B cell (primary cell): ENCODE results near the gene MISP3.

Experiments
- EZH2 ChIP-seq: IDR thresholded peaks from 2 replicates; pipeline ENCODE4 v1.6.1; 2012; ENCODE audit warnings: borderline replicate concordance, low read depth, mild to moderate bottlenecking, moderate library complexity, low read length; ENCODE audit not compliant: insufficient read depth, poor library complexity, severe bottlenecking
- TF ChIP-seq, protein P1 (sequence below): fragments of 200-600 bp; IDR thresholded peaks from one replicate; pipeline ENCODE4 v1.8.0; 2022; ENCODE audit warnings: antibody characterized with exemption, mild to moderate bottlenecking

DNA sequence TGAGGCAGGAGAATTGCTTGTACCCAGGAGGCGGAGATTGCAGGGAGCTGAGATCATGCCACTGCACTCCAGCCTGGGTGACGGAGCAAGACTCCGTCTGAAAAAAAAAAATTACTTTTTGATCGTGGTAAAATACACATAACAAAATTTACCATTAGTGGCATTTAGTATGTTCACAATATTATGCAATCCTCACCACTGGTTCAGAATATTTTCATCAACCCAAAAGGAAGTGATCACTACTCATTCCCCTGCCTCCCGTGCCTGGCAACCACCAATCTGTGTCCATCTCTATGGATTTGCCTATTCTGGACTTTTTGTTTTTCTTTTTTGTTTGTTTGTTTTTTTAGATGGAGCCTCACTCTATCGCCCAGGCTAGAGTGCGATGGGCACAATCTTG is 9.5 kb upstream of the MISP3 start:
- TF ChIP-seq, protein P1, sequence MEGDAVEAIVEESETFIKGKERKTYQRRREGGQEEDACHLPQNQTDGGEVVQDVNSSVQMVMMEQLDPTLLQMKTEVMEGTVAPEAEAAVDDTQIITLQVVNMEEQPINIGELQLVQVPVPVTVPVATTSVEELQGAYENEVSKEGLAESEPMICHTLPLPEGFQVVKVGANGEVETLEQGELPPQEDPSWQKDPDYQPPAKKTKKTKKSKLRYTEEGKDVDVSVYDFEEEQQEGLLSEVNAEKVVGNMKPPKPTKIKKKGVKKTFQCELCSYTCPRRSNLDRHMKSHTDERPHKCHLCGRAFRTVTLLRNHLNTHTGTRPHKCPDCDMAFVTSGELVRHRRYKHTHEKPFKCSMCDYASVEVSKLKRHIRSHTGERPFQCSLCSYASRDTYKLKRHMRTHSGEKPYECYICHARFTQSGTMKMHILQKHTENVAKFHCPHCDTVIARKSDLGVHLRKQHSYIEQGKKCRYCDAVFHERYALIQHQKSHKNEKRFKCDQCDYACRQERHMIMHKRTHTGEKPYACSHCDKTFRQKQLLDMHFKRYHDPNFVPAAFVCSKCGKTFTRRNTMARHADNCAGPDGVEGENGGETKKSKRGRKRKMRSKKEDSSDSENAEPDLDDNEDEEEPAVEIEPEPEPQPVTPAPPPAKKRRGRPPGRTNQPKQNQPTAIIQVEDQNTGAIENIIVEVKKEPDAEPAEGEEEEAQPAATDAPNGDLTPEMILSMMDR, result no peak
- TF ChIP-seq EZH2, result no peak
